Neural cell (in vitro differentiated cells): ENCODE measurements around the gene CCDC60. TPM values are rescaled to one million over a fixed set of nuclear protein-coding genes. Genes with fewer than 3 reads are reported as not detected.

Experiments used
- H2AFZ ChIP-seq: fragments of 200-600, 300-800 bp; sonication (generic), shearing (Covaris generic); 2 replicates; pipeline ENCODE4 v1.6.0; 2014; ENCODE audit warnings: low read depth, mild to moderate bottlenecking, antibody characterized with exemption, low read length, moderate library complexity
- H3F3A ChIP-seq: fragments of 200-600 bp; shearing (Covaris generic); 2 replicates; pipeline ENCODE4 v1.6.1; 2016; ENCODE audit warnings: mild to moderate bottlenecking, moderate library complexity, mixed read lengths, antibody characterized with exemption, low read length; ENCODE audit not compliant: insufficient read depth, poor library complexity, severe bottlenecking
- H3K27ac ChIP-seq: fragments of 200-600, 300-800 bp; sonication (generic), shearing (Covaris generic); 2 replicates; pipeline ENCODE4 v1.5.1; 2014; ENCODE audit warnings: mild to moderate bottlenecking, low read length, moderate library complexity
- H3K27me3 ChIP-seq: fragments of 300-800, 200-600 bp; sonication (generic), shearing (Covaris generic); 2 replicates; pipeline ENCODE4 v1.6.0; 2014; ENCODE audit warnings: mild to moderate bottlenecking, low read depth, low read length, moderate library complexity; ENCODE audit not compliant: insufficient read depth
- H3K36me3 ChIP-seq: fragments of 300-800, 200-600 bp; sonication (generic), shearing (Covaris generic); 2 replicates; pipeline ENCODE4 v1.5.1; 2014; ENCODE audit warnings: mild to moderate bottlenecking, antibody characterized with exemption, low read length, moderate library complexity; ENCODE audit not compliant: insufficient read depth
- H3K4me2 ChIP-seq: fragments of 300-800, 200-600 bp; sonication (generic), shearing (Covaris generic); 2 replicates; pipeline ENCODE4 v1.6.0; 2014; ENCODE audit warnings: mild to moderate bottlenecking, low read length
- H3K4me3 ChIP-seq: fragments of 300-800, 200-600 bp; sonication (generic), shearing (Covaris generic); 2 replicates; pipeline ENCODE4 v1.5.1; 2014; ENCODE audit warnings: mild to moderate bottlenecking, low read length, moderate library complexity
- H3K79me2 ChIP-seq: fragments of 200-600 bp; shearing (Covaris generic); replicated peaks from 2 replicates; pipeline ENCODE4 v1.6.0; 2014; ENCODE audit warnings: mild to moderate bottlenecking, low read length, moderate library complexity; ENCODE audit not compliant: insufficient read depth
- H3K9ac ChIP-seq: fragments of 300-800, 200-600 bp; sonication (generic), shearing (Covaris generic); 2 replicates; pipeline ENCODE4 v1.6.1; 2016; ENCODE audit warnings: mild to moderate bottlenecking, low read length, mixed read lengths
- H3K9me2 ChIP-seq: fragments of 200-600 bp; shearing (Covaris generic); 2 replicates; pipeline ENCODE4 v1.6.1; 2016; ENCODE audit warnings: mild to moderate bottlenecking, low read length, mixed read lengths; ENCODE audit not compliant: insufficient read depth
- H3K9me3 ChIP-seq: fragments of 200-600, 300-800 bp; sonication (generic), shearing (Covaris generic); 2 replicates; pipeline ENCODE4 v1.6.1; 2016; ENCODE audit warnings: mild to moderate bottlenecking, mixed run types, low read length, moderate library complexity, mixed read lengths
- H4K20me1 ChIP-seq: fragments of 200-600 bp; shearing (Covaris generic); 2 replicates; pipeline ENCODE4 v1.6.1; 2016; ENCODE audit warnings: mild to moderate bottlenecking, mixed run types; ENCODE audit not compliant: insufficient read depth
- CTCF ChIP-seq: fragments of 450-650 bp; IDR thresholded peaks from 2 replicates; pipeline ENCODE4 v1.5.1; 2014; ENCODE audit warnings: antibody characterized with exemption, mild to moderate bottlenecking, moderate library complexity; ENCODE audit not compliant: poor library complexity, severe bottlenecking
- EP300 ChIP-seq: fragments of 450-650 bp; conservative IDR thresholded peaks from 2 replicates; pipeline ENCODE4 v1.6.1; 2014; ENCODE audit warnings: antibody characterized with exemption, mild to moderate bottlenecking, moderate library complexity; ENCODE audit not compliant: poor library complexity, severe bottlenecking
- EZH2 ChIP-seq: fragments of 200-600, 300-800 bp; shearing (Covaris generic), sonication (generic); IDR thresholded peaks from 2 replicates; pipeline ENCODE4 v1.6.1; 2014; ENCODE audit warnings: antibody characterized with exemption, low read length, borderline replicate concordance, mild to moderate bottlenecking; ENCODE audit not compliant: insufficient read depth, poor library complexity, severe bottlenecking
- MXI1 ChIP-seq: fragments of 450-650 bp; conservative IDR thresholded peaks from 2 replicates; pipeline ENCODE4 v1.6.1; 2014; ENCODE audit warnings: antibody characterized with exemption, mild to moderate bottlenecking; ENCODE audit not compliant: poor library complexity, severe bottlenecking
- POLR2AphosphoS5 ChIP-seq: IDR thresholded peaks from 2 replicates; pipeline ENCODE4 v1.6.1; 2012
- RAD21 ChIP-seq: fragments of 450-650 bp; conservative IDR thresholded peaks from 2 replicates; pipeline ENCODE4 v1.6.1; 2014; ENCODE audit warnings: antibody characterized with exemption, mild to moderate bottlenecking, moderate library complexity
- REST ChIP-seq: IDR thresholded peaks from 2 replicates; pipeline ENCODE4 v1.6.1; 2012; ENCODE audit warnings: borderline replicate concordance
- SMC3 ChIP-seq: fragments of 450-650 bp; conservative IDR thresholded peaks from 2 replicates; pipeline ENCODE4 v1.6.1; 2014; ENCODE audit warnings: antibody characterized with exemption, mild to moderate bottlenecking, moderate library complexity; ENCODE audit not compliant: poor library complexity
- TAF1 ChIP-seq: IDR thresholded peaks from 2 replicates; pipeline ENCODE4 v1.6.1; 2012; ENCODE audit warnings: low read depth
- polyA plus RNA-seq: library from polyadenylated mRNA; depleted of rRNA; stranded (reverse); fragments of >200 nt; gene quantifications from 2 replicates; pipeline ENCODE4 v1.2.3, GENCODE V29; 2014

The CCDC60 gene
- polyA plus RNA-seq, 1 donor from 2014 or later, result not detected

- H3K4me3 ChIP-seq, result no peak overlapping the region
- H3K9me2 ChIP-seq, result no peaks in the 10 kb centered on the region
- no peaks in the 10 kb centered on the region for H4K20me1 ChIP-seq
- no peak overlapping the region for H3K9ac ChIP-seq
- no peaks in the 10 kb centered on the region for H3K79me2 ChIP-seq
- H3K27ac ChIP-seq, result no peak overlapping the region
- H3K27me3 ChIP-seq, result peaks cover 3% of the 10 kb centered on the region
- no peaks in the 10 kb centered on the region for H3K36me3 ChIP-seq
- no peaks in the 10 kb centered on the region for H3F3A ChIP-seq
- TF ChIP-seq POLR2AphosphoS5 (no peak), TAF1 (no peak), REST (no peak), RAD21 (no peak), EZH2 (no peak), SMC3 (no peak), CTCF (no peak), MXI1 (no peak), EP300 (no peak)
- H2AFZ ChIP-seq, result no peak overlapping the region
- no peak overlapping the region for H3K4me2 ChIP-seq
- H3K9me3 ChIP-seq, result peaks cover 2% of the 10 kb centered on the region
Observed at GRCh38 chr12:119528241-119528640, 193.7 kb downstream of the CCDC60 start.

DNA sequence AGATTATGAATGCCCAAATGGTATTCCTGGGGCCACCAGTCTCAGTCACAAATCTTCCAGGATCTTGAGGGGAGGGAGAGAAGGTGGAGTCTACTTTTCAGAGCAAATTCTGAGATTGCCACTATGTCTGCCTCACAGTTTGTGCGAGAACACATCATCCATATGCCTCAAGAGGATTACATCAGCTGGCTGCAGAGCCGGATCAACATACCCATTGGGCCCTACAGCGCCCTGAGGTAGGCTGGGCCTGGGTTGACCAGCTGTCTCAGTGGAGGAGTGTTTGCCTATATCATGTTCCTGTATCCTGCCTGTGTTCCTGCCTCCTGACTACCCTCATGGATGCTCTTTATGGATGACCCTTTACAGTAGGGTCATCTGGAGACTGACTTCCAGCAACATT, 205.9 kb downstream of the CCDC60 start:
- H4K20me1 ChIP-seq, result no peaks in the 10 kb centered on the region
- no peak overlapping the region for H3K4me2 ChIP-seq
- no peak overlapping the region for H3K27ac ChIP-seq
- H3K79me2 ChIP-seq, result no peaks in the 10 kb centered on the region
- H3K9ac ChIP-seq, result no peak overlapping the region
- H3F3A ChIP-seq, result no peaks in the 10 kb centered on the region
- TF ChIP-seq REST, result no peak
- TF ChIP-seq EP300, result no peak
- TF ChIP-seq POLR2AphosphoS5, result no peak
- no peak for TF ChIP-seq CTCF
- no peak for TF ChIP-seq RAD21
- TF ChIP-seq TAF1, result no peak
- TF ChIP-seq EZH2, result no peak
- no peak for TF ChIP-seq SMC3
- TF ChIP-seq MXI1, result no peak
- H2AFZ ChIP-seq, result no peak overlapping the region
- H3K9me3 ChIP-seq, result no peaks in the 10 kb centered on the region
- H3K4me3 ChIP-seq, result no peak overlapping the region
- H3K27me3 ChIP-seq, result no peaks in the 10 kb centered on the region
- H3K9me2 ChIP-seq, result no peaks in the 10 kb centered on the region
- H3K36me3 ChIP-seq, result no peaks in the 10 kb centered on the region
